Activated CD8-positive, alpha-beta T cell treated with anti-CD3 and anti-CD28 coated beads, Interleukin-2, amount 10 ng/mL, durations not matched to agents 7 days and 5 days (primary cell): ENCODE measurements around the gene FAM13C. TPM values are rescaled to one million over a fixed set of nuclear protein-coding genes. Genes with fewer than 3 reads are reported as not detected.

Experiments
- ATAC-seq: fragments of 150-1000 bp; cut with Tn5 transposase; one replicate; pipeline ENCODE4 v1.10.0; 2021; ENCODE audit warnings: moderate library complexity
- CTCF ChIA-PET: fragments of 350-600 bp; sonication (Branson Sonifier 250); formaldehyde crosslinking; loops from one replicate; lab custom pipeline; 2021; ENCODE audit warnings: antibody characterized with exemption; lab: Charles Lee
- POLR2A ChIA-PET: fragments of 350-600 bp; sonication (Branson Sonifier 250); formaldehyde crosslinking; loops from one replicate; lab custom pipeline; 2021; ENCODE audit warnings: antibody characterized with exemption; lab: Charles Lee
- DNase-seq: peaks from one replicate; pipeline ENCODE4 v3.0.0-alpha.2; 2020
- H3K27ac Mint-ChIP-seq: one replicate; pipeline ENCODE4 v1.8.0; 2021; ENCODE audit warnings: mild to moderate bottlenecking, mixed read lengths
- H3K27me3 Mint-ChIP-seq: one replicate; pipeline ENCODE4 v1.8.0; 2021; ENCODE audit warnings: low read depth, mixed read lengths
- H3K36me3 Mint-ChIP-seq: one replicate; pipeline ENCODE4 v1.8.0; 2021; ENCODE audit warnings: low read depth, mixed read lengths
- H3K4me1 Mint-ChIP-seq: one replicate; pipeline ENCODE4 v1.8.0; 2021; ENCODE audit warnings: low read depth, mixed read lengths
- H3K4me3 Mint-ChIP-seq: one replicate; pipeline ENCODE4 v1.8.0; 2021; ENCODE audit warnings: mild to moderate bottlenecking, mixed read lengths
- H3K9me3 Mint-ChIP-seq: one replicate; pipeline ENCODE4 v1.8.0; 2022; ENCODE audit warnings: mixed read lengths; ENCODE audit not compliant: insufficient read depth
- total RNA-seq, 2 experiments: library from RNA; stranded (reverse); gene quantifications; one replicate each; pipeline ENCODE4 v1.2.3, GENCODE V29; 2021

FAM13C gene
- total RNA-seq, 2 experiments from 2014 or later = not detected

DNA sequence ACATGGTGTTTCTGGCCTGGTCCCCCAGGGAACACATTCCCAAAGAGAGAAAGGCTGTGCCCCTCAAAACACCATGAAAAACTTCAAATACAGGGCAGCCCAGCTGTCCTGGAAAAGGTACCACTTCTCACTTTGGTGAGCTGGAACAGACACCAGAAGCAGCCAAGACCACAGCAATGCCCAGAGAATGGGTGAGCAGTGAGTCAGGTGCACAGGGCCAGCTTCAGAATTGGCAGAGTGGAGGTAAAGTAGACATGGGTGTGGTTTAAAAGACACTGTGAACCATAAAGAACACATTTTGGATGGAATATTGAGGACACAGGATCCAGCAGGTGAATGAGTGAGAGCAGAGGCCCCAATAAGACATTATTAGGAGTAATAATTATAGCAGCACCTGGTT, 51.3 kb downstream of the FAM13C start:
- ChIA-PET POLR2A (no interaction called here), CTCF (no interaction called here)
- Mint-ChIP-seq H3K27me3 (no peaks in the 10 kb centered on the region), H3K4me1 (no peaks in the 10 kb centered on the region), H3K9me3 (no peaks in the 10 kb centered on the region), H3K36me3 (no peaks in the 10 kb centered on the region), H3K27ac (no peak overlapping the region), H3K4me3 (no peak overlapping the region)
- ATAC-seq (no peak), DNase-seq (no peak)

- no peaks in the 10 kb centered on the region for H3K36me3 Mint-ChIP-seq
- POLR2A ChIA-PET = no interaction called here
- ATAC-seq (no peak), DNase-seq (no peak)
- no peaks in the 10 kb centered on the region for H3K27me3 Mint-ChIP-seq
- no peak overlapping the region for H3K27ac Mint-ChIP-seq
- no peaks in the 10 kb centered on the region for H3K4me1 Mint-ChIP-seq
- CTCF ChIA-PET = no interaction called here
- H3K9me3 Mint-ChIP-seq = no peaks in the 10 kb centered on the region
- H3K4me3 Mint-ChIP-seq = no peak overlapping the region
These were observed 51.9 kb downstream of the FAM13C start for GRCh38 chr10:59310324-59310914.

DNA sequence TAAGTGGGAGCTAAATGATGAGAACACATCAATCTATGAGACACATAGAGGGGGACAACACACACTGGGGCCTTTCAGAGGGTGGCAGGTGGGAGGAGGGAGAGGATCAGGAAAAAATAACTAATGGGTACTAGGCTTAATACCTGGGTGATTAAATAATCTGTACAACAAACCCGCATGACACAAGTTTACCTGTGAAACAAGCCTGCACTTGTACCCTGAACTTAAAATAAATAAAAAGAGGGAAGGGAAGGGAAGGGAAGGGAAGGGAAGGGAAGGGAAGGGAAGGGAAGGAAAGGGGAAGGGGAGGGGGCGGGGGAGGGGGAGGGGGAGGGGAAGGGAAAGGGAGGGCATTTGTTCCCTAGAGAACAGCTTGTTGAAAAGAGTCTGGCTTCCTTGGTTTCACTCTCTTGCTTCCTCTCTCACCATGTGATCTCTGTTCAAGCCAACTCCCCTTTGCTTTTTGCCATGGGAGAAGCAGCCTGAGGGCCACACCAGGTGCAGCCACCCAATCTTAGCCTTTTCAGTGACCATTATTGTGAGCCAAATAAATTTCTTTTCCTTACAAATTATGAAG, 57.7 kb downstream of the FAM13C start:
- no peaks in the 10 kb centered on the region for H3K36me3 Mint-ChIP-seq
- ChIA-PET CTCF (no interaction called here), POLR2A (no interaction called here)
- no peaks in the 10 kb centered on the region for H3K4me1 Mint-ChIP-seq
- DNase-seq = no peak
- H3K9me3 Mint-ChIP-seq = no peaks in the 10 kb centered on the region
- no peak overlapping the region for H3K4me3 Mint-ChIP-seq
- no peak for ATAC-seq
- no peak overlapping the region for H3K27ac Mint-ChIP-seq
- H3K27me3 Mint-ChIP-seq = no peaks in the 10 kb centered on the region

DNA sequence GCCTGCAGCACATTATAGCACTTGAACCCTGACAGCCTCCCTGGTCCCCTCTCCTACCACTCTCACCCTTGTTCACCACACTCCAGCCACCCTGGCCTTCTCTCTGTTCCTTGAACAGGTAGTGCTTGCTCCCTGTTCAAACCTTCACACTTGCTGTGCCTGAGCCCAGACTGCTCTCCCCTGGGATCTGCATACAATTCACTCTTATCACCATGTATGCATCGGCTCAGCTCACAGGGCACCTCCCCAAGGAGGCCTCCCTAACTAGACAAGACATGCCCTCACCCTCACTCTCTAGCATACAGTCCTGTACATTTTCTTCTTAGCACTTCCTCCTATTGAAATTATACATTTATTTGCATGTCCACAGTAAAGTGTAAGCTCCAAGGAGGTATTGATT, 59.3 kb downstream of the FAM13C start:
- no peaks in the 10 kb centered on the region for H3K4me1 Mint-ChIP-seq
- no peak overlapping the region for H3K4me3 Mint-ChIP-seq
- no peak overlapping the region for H3K27ac Mint-ChIP-seq

GRCh38 chr10:59302381-59302780, 60.0 kb downstream of the FAM13C start:
- H3K4me1 Mint-ChIP-seq = no peaks in the 10 kb centered on the region
- POLR2A ChIA-PET = no interaction called here
- DNase-seq = no peak
- no peaks in the 10 kb centered on the region for H3K9me3 Mint-ChIP-seq
- H3K4me3 Mint-ChIP-seq = no peak overlapping the region
- no peak for ATAC-seq
- H3K36me3 Mint-ChIP-seq = no peaks in the 10 kb centered on the region
- no peak overlapping the region for H3K27ac Mint-ChIP-seq
- no peaks in the 10 kb centered on the region for H3K27me3 Mint-ChIP-seq
- CTCF ChIA-PET = no interaction called here

More for the DNA sequence above, 59.3 kb downstream of the FAM13C start:
- Mint-ChIP-seq H3K36me3 (no peaks in the 10 kb centered on the region), H3K9me3 (no peaks in the 10 kb centered on the region), H3K27me3 (no peaks in the 10 kb centered on the region)
- CTCF ChIA-PET = no interaction called here
- DNase-seq (no peak), ATAC-seq (no peak)
- POLR2A ChIA-PET = no interaction called here

DNA sequence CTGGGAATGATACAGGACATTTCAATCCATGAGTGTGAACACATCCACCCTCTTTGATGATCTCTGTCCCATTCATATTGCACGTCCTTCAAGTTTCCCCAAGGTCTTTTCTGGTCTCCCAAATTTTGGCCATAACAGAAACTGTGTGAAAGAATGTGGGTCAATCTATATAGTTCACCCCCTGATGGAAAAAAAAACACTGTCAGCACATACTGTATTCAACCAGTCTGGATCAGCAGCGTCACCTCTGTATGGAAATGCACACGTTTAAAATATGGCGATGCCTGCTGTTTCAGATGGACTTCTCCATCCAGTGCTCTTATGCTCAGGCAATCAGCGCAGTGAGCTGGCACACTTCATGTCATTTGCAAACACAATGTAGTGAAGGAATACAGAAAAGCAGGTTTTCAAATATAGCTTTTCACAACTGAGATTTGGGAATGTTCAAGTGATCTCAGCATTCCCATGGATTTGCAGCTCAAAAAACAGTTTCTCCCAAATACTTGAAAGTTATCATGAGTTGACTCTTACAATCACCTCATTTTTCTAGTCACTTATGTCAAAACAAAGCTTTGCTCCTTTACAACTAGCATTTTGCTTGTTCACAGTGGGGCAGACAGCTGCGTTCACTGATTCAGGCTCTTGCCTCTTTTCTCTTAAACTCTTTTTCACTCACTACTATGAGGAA, 61.1 kb downstream of the FAM13C start:
- ChIA-PET CTCF (no interaction called here), POLR2A (no interaction called here)
- Mint-ChIP-seq H3K27me3 (no peaks in the 10 kb centered on the region), H3K9me3 (no peaks in the 10 kb centered on the region), H3K4me1 (no peaks in the 10 kb centered on the region), H3K27ac (no peak overlapping the region), H3K4me3 (no peak overlapping the region), H3K36me3 (no peaks in the 10 kb centered on the region)
- ATAC-seq (no peak), DNase-seq (no peak)

- no peaks in the 10 kb centered on the region for H3K36me3 Mint-ChIP-seq
- ATAC-seq (no peak), DNase-seq (no peak)
- no peaks in the 10 kb centered on the region for H3K27me3 Mint-ChIP-seq
- no peaks in the 10 kb centered on the region for H3K9me3 Mint-ChIP-seq
- no peak overlapping the region for H3K4me3 Mint-ChIP-seq
- H3K4me1 Mint-ChIP-seq = no peaks in the 10 kb centered on the region
- ChIA-PET POLR2A (no interaction called here), CTCF (no interaction called here)
- no peak overlapping the region for H3K27ac Mint-ChIP-seq
These were observed 62.0 kb downstream of the FAM13C start for GRCh38 chr10:59300386-59300785.

DNA sequence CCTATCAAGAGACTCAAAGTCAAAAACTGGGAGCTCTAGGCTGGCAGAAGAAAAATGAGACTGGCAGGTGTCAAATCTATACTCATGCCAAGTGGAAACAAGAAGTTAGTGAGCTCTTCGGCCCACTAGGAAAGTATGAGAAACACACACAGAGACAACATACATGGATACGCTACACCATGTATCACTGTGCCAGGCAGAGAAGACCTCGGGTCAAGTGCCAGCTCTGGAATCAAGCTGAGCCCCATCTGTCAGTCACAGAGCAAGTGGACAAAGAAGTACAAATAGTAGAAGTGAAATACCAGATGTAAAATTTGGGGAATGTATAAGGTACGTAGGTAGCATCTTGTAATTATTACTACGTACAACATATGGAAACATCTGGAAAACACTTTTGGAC, 62.4 kb downstream of the FAM13C start:
- no peaks in the 10 kb centered on the region for H3K9me3 Mint-ChIP-seq
- H3K27me3 Mint-ChIP-seq = no peaks in the 10 kb centered on the region
- ChIA-PET CTCF (no interaction called here), POLR2A (no interaction called here)
- ATAC-seq = no peak
- H3K4me3 Mint-ChIP-seq = no peak overlapping the region
- H3K36me3 Mint-ChIP-seq = no peaks in the 10 kb centered on the region
- no peak overlapping the region for H3K27ac Mint-ChIP-seq
- H3K4me1 Mint-ChIP-seq = no peaks in the 10 kb centered on the region
- no peak for DNase-seq

- H3K9me3 Mint-ChIP-seq = no peaks in the 10 kb centered on the region
- ATAC-seq = no peak
- no peaks in the 10 kb centered on the region for H3K27me3 Mint-ChIP-seq
- DNase-seq = no peak
- POLR2A ChIA-PET = no interaction called here
- CTCF ChIA-PET = no interaction called here
- no peak overlapping the region for H3K4me3 Mint-ChIP-seq
- H3K27ac Mint-ChIP-seq = no peak overlapping the region
- H3K36me3 Mint-ChIP-seq = no peaks in the 10 kb centered on the region
- no peaks in the 10 kb centered on the region for H3K4me1 Mint-ChIP-seq
These were observed 71.9 kb downstream of the FAM13C start for GRCh38 chr10:59290448-59290847.

- POLR2A ChIA-PET = no interaction called here
- CTCF ChIA-PET = no interaction called here
- no peaks in the 10 kb centered on the region for H3K4me1 Mint-ChIP-seq
- H3K4me3 Mint-ChIP-seq = no peak overlapping the region
- ATAC-seq = no peak
- H3K27me3 Mint-ChIP-seq = no peaks in the 10 kb centered on the region
- no peaks in the 10 kb centered on the region for H3K36me3 Mint-ChIP-seq
- H3K9me3 Mint-ChIP-seq = no peaks in the 10 kb centered on the region
- no peak for DNase-seq
- H3K27ac Mint-ChIP-seq = no peak overlapping the region
These were observed 72.5 kb downstream of the FAM13C start for GRCh38 chr10:59289853-59290252.

DNA sequence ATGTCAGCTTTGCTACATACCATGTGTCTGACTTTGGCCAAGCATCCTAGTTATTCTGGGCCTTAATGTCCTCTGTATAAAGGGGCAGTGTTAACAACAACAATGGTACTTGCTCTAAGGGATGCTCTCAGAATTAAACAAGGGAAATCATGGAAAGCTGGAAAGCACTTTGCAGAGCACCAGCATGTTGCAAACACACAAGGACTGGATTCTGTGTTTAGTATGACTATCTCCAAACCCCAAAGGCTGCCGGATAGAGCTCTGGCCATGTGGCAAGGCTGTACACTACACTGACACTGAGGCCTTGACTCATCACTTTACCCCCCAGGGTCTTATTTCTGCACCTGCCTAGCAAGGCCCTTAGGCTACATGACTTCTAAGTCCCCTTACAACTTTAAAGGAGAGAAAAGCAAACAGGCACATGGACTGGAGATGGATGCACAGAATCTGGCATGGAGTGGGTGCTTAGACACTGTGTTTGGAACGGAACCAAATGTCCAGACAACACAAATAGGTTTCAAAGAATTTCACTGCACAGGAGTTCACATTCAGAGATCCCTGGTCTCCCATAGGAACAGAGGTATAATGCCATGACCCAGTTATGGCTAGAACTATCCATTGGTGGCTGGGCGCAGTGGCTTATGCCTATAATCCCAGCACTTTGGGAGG, 74.6 kb downstream of the FAM13C start:
- H3K4me1 Mint-ChIP-seq = no peaks in the 10 kb centered on the region
- H3K27me3 Mint-ChIP-seq = no peaks in the 10 kb centered on the region
- no peak for DNase-seq
- H3K9me3 Mint-ChIP-seq = no peaks in the 10 kb centered on the region
- CTCF ChIA-PET = no interaction called here
- no peak overlapping the region for H3K4me3 Mint-ChIP-seq
- no peaks in the 10 kb centered on the region for H3K36me3 Mint-ChIP-seq
- POLR2A ChIA-PET = no interaction called here
- no peak for ATAC-seq
- no peak overlapping the region for H3K27ac Mint-ChIP-seq

- POLR2A ChIA-PET = no interaction called here
- H3K9me3 Mint-ChIP-seq = no peaks in the 10 kb centered on the region
- H3K4me1 Mint-ChIP-seq = no peaks in the 10 kb centered on the region
- H3K36me3 Mint-ChIP-seq = no peaks in the 10 kb centered on the region
- no peaks in the 10 kb centered on the region for H3K27me3 Mint-ChIP-seq
- no peak overlapping the region for H3K4me3 Mint-ChIP-seq
- CTCF ChIA-PET = no interaction called here
- DNase-seq (no peak), ATAC-seq (no peak)
- H3K27ac Mint-ChIP-seq = no peak overlapping the region
These were observed 76.5 kb downstream of the FAM13C start for GRCh38 chr10:59285848-59286247.
